GM19035 (cell line): Measurements from ENCODE around the gene LGALS14.

Source experiments
- ATAC-seq: cut with Tn5 transposase; IDR thresholded peaks from one replicate; pipeline ENCODE4 v1.9.1; 2021; ENCODE audit not compliant: unreplicated experiment

Gene LGALS14

GRCh38 chr19:39746836-39747529 lies 42.7 kb downstream of the LGALS14 start:
- ATAC-seq = no peak

GRCh38 chr19:39749981-39750380 lies 45.7 kb downstream of the LGALS14 start:
- ATAC-seq = no peak

- ATAC-seq = no peak
These were observed 48.1 kb downstream of the LGALS14 start for GRCh38 chr19:39752390-39752789.

GRCh38 chr19:39752795-39753194 lies 48.5 kb downstream of the LGALS14 start:
- no peak for ATAC-seq

- ATAC-seq = no peak
These were observed 50.3 kb downstream of the LGALS14 start for GRCh38 chr19:39754544-39754943.

GRCh38 chr19:39754971-39755370 lies 50.7 kb downstream of the LGALS14 start:
- no peak for ATAC-seq
